ENCODE data around the gene ZNF362.

GRCh38 chr1:33272930-33273329, 16.6 kb downstream of the ZNF362 start:
- TF ChIP-seq EZH2 (IDR thresholded peaks at IDR 0.05; ENCODE audit: insufficient read depth, poor library complexity, severe bottlenecking) (no peak), EZH2phosphoT487 (IDR thresholded peaks at IDR 0.05; ENCODE audit: insufficient read depth, low read depth) (no peak)
